CD14-positive monocyte (primary cell): ENCODE results near the gene CREB1. TPM values are rescaled to one million over a fixed set of nuclear protein-coding genes. Genes with fewer than 3 reads are reported as not detected.

Source experiments
- DNase-seq, 3 donors: peaks; one replicate each; pipeline ENCODE4 v3.0.0-alpha.2; 2011 to 2022
- H2AFZ ChIP-seq: 2 replicates; pipeline ENCODE4 v1.6.0; 2012; ENCODE audit warnings: mild to moderate bottlenecking, low read depth, low read length, inconsistent platforms; ENCODE audit not compliant: insufficient read depth, poor library complexity, severe bottlenecking
- H3K27ac ChIP-seq, 2 donors: 1 replicate in 1 of 2; 2 replicates in 1 of 2; pipeline ENCODE4 v1.5.1; 2012 to 2013; ENCODE audit warnings: low read length in 2 of 2, control low read depth in 1 of 2, inconsistent platforms in 1 of 2, low read depth in 1 of 2, mild to moderate bottlenecking in 1 of 2
- H3K27me3 ChIP-seq, 2 donors: one replicate each; pipeline versions ENCODE4 v1.6.0 to v1.6.1; 2011 to 2013; ENCODE audit warnings: low read length in 2 of 2; ENCODE audit not compliant: control insufficient read depth in 2 of 2, insufficient read depth in 2 of 2
- H3K36me3 ChIP-seq, 2 donors: replicated peaks in 1 of 2; 1 replicate in 1 of 2; 2 replicates in 1 of 2; pipeline versions ENCODE4 v1.5.1 to v1.6.1; 2012 to 2013; ENCODE audit warnings: low read length in 2 of 2, control low read depth in 1 of 2, inconsistent platforms in 1 of 2, mild to moderate bottlenecking in 1 of 2; ENCODE audit not compliant: insufficient read depth in 2 of 2, control insufficient read depth in 1 of 2
- H3K4me1 ChIP-seq, 2 donors: 1 replicate in 1 of 2; 2 replicates in 1 of 2; pipeline versions ENCODE4 v1.5.1 to v1.6.1; 2012 to 2013; ENCODE audit warnings: low read length in 2 of 2, control low read depth in 1 of 2, inconsistent platforms in 1 of 2, mild to moderate bottlenecking in 1 of 2, moderate library complexity in 1 of 2; ENCODE audit not compliant: insufficient read depth in 2 of 2, control insufficient read depth in 1 of 2
- H3K4me2 ChIP-seq: replicated peaks from 2 replicates; pipeline ENCODE3; 2012; ENCODE audit warnings: low read length, moderate library complexity, mild to moderate bottlenecking; ENCODE audit not compliant: poor library complexity, severe bottlenecking; ENCODE audit errors: extremely low read depth
- H3K4me3 ChIP-seq, 3 experiments: fragments of 200-600 bp in 1 of 3; sonication (generic) in 1 of 3; replicated peaks in 1 of 3; 1 replicate in 2 of 3; 2 replicates in 1 of 3; pipeline ENCODE4 v1.5.1; 2011 to 2013; ENCODE audit warnings: low read length in 3 of 3, mild to moderate bottlenecking in 3 of 3, control low read depth in 2 of 3, low read depth in 2 of 3, inconsistent platforms in 1 of 3, moderate library complexity in 1 of 3
- H3K79me2 ChIP-seq: 2 replicates; pipeline ENCODE4 v1.6.0; 2012; ENCODE audit warnings: mild to moderate bottlenecking, control low read depth, inconsistent platforms, low read length, moderate library complexity; ENCODE audit not compliant: insufficient read depth
- H3K9ac ChIP-seq: 2 replicates; pipeline ENCODE4 v1.6.0; 2017; ENCODE audit warnings: low read length, mild to moderate bottlenecking; ENCODE audit not compliant: insufficient read depth, poor library complexity, severe bottlenecking
- H3K9me3 ChIP-seq, 2 donors: replicated peaks in 1 of 2; 1 replicate in 1 of 2; 2 replicates in 1 of 2; pipeline versions ENCODE4 v1.5.1 to v1.6.1; 2012 to 2013; ENCODE audit warnings: low read length in 2 of 2, control low read depth in 1 of 2; ENCODE audit not compliant: control insufficient read depth in 1 of 2, insufficient read depth in 1 of 2
- H4K20me1 ChIP-seq: 2 replicates; pipeline ENCODE4 v1.6.0; 2012; ENCODE audit warnings: mild to moderate bottlenecking, low read length, control low read depth, moderate library complexity; ENCODE audit not compliant: insufficient read depth
- H3K27ac Mint-ChIP-seq, 7 donors: one replicate each; pipeline ENCODE4 v1.8.0; 2020; ENCODE audit warnings: mild to moderate bottlenecking in 7 of 7, mixed read lengths in 7 of 7, moderate library complexity in 6 of 7, inconsistent platforms in 2 of 7
- H3K27me3 Mint-ChIP-seq, 3 donors: one replicate each; pipeline ENCODE4 v1.8.0; 2021 to 2022; ENCODE audit warnings: low read depth in 3 of 3, mild to moderate bottlenecking in 3 of 3, mixed read lengths in 3 of 3, moderate library complexity in 3 of 3, inconsistent platforms in 1 of 3
- H3K36me3 Mint-ChIP-seq, 2 donors: one replicate each; pipeline ENCODE4 v1.8.0; 2020; ENCODE audit warnings: mixed read lengths in 2 of 2, inconsistent platforms in 1 of 2, mild to moderate bottlenecking in 1 of 2
- H3K4me1 Mint-ChIP-seq: one replicate; pipeline ENCODE4 v1.8.0; 2020; ENCODE audit warnings: mild to moderate bottlenecking, mixed read lengths
- H3K4me3 Mint-ChIP-seq, 2 donors: one replicate each; pipeline ENCODE4 v1.8.0; 2020; ENCODE audit warnings: mild to moderate bottlenecking in 2 of 2, mixed read lengths in 2 of 2, moderate library complexity in 1 of 2
- H3K9me3 Mint-ChIP-seq, 7 donors: one replicate each; pipeline ENCODE4 v1.8.0; 2020 to 2022; ENCODE audit warnings: mixed read lengths in 7 of 7, mild to moderate bottlenecking in 6 of 7, moderate library complexity in 6 of 7, inconsistent platforms in 2 of 7
- CTCF ChIP-seq: fragments of 200-600 bp; IDR thresholded peaks from one replicate; pipeline ENCODE4 v1.8.0; 2022; ENCODE audit warnings: antibody characterized with exemption, mild to moderate bottlenecking
- WGBS: methylation state at CpG from one replicate; pipeline ENCODE4 v1.1.5; 2013; ENCODE audit warnings: missing lambda C conversion rate; ENCODE audit not compliant: insufficient coverage; 5-methylcytosine and 5-hydroxymethylcytosine counted together
- intact Hi-C, 2 donors: fragments of 100-400 bp; cut with micrococcal nuclease; formaldehyde crosslinking; loops; one replicate each; pipeline versions ENCODE4 v1.15.0 to v1.15.1; 2023
- polyA plus RNA-seq, 3 donors: library from polyadenylated mRNA; depleted of rRNA in 1 of 3; unstranded in 2 of 3; stranded (reverse) in 1 of 3; fragments of 300-500 nt in 2 of 3; fragments of >200 nt in 1 of 3; fragmentation: Illumina TruSeq in 2 of 3; gene quantifications; 1 replicate in 2 of 3; 2 replicates in 1 of 3; pipeline ENCODE4 v1.2.3, GENCODE V29; 2012 to 2021

The CREB1 gene
- polyA plus RNA-seq, 3 donors: 43.3 to 60.5 (median 55.2) TPM

DNA sequence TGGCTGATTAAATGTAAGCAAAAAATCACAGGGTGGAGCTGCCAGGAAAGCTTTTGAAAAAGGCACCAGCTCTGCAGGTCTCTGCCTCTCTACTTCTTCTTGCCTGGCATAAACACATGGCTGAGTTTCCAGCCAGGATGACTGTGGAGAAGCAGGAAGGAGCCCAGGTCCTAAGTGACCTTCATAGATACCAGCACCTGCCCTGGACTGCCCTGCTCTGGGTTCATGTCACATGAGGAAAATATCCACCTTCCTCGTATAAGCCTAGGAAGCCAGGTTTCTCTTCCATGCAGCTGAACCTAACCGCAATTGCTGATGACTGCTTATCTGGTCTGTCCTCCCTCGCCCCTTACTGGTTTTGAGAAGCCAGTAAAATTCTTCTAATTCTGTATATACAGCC lies 47.8 kb upstream of the CREB1 start:
- peaks cover 43% of the 10 kb centered on the region for H3K4me1 Mint-ChIP-seq
- H3K4me1 ChIP-seq: peaks cover 28 to 35% of the 10 kb centered on the region in 2 donors

DNA sequence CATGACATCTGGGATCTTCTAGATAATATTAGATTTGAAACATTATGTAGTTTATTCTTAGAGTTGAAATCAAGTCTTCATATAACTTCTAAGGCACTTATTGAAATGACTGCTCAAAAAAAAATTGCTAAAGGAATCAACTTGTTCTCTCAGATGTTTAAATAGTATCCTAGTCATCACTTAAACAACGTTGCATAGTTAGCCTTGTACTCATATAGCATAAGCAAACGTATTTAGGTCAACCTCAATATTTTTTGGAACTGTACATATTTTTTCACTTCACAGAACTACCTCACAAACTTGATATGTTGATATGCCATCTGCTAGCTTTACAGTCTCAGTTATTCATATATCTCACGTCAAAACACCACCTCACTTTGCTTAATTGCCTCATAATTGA lies 47.1 kb upstream of the CREB1 start:
- no peak overlapping the region for H3K27ac Mint-ChIP-seq
- H3K9ac ChIP-seq: no peak overlapping the region

More for the DNA sequence above, 47.8 kb upstream of the CREB1 start:
- intact Hi-C loops: loop anchor here (5.0 kb wide), 1 partner anchor 45 kb away; the partner anchor contains the start of gene CREB1 (in 2 of the 2)
- no peak overlapping the region for H3K4me2 ChIP-seq
- WGBS: 50% methylated on average over 1 of the region's 3 CpGs
- H3K9ac ChIP-seq: no peak overlapping the region
- no peaks in the 10 kb centered on the region for H3K36me3 ChIP-seq
- no peak for TF ChIP-seq CTCF
- no peak overlapping the region for H3K4me3 Mint-ChIP-seq
- peaks cover 0 to 2% (median 0%) of the 10 kb centered on the region in 7 donors for H3K9me3 Mint-ChIP-seq
- DNase-seq: no peak
- H3K27ac ChIP-seq: no peak overlapping the region
- no peaks in the 10 kb centered on the region for H4K20me1 ChIP-seq
- H2AFZ ChIP-seq: no peak overlapping the region
- H3K9me3 ChIP-seq: no peaks in the 10 kb centered on the region
- H3K27ac Mint-ChIP-seq: no peak overlapping the region
- no peaks in the 10 kb centered on the region for H3K27me3 ChIP-seq
- H3K4me3 ChIP-seq: no peak overlapping the region
- peaks cover 0 to 2% (median 0%) of the 10 kb centered on the region in 3 donors for H3K27me3 Mint-ChIP-seq
- H3K36me3 Mint-ChIP-seq: no peaks in the 10 kb centered on the region
- no peaks in the 10 kb centered on the region for H3K79me2 ChIP-seq

More for the DNA sequence above, 47.1 kb upstream of the CREB1 start:
- no peak for TF ChIP-seq CTCF
- H3K4me2 ChIP-seq: no peak overlapping the region
- 94% methylated on average over 2 of the region's 3 CpGs for WGBS
- H3K4me1 ChIP-seq: peaks cover 28 to 35% of the 10 kb centered on the region in 2 donors
- H4K20me1 ChIP-seq: no peaks in the 10 kb centered on the region
- Mint-ChIP-seq H3K4me1 (peaks cover 43% of the 10 kb centered on the region), H3K36me3 (no peaks in the 10 kb centered on the region), H3K27me3 (peaks cover 0 to 2% (median 0%) of the 10 kb centered on the region in 3 donors), H3K9me3 (peaks cover 0 to 2% (median 0%) of the 10 kb centered on the region in 7 donors), H3K4me3 (no peak overlapping the region)
- intact Hi-C loops: loop anchor here (5.0 kb wide), 1 partner anchor 45 kb away; the partner anchor contains the start of gene CREB1 (in 2 of the 2)
- H3K9me3 ChIP-seq: no peaks in the 10 kb centered on the region
- H3K27ac ChIP-seq: no peak overlapping the region
- no peak overlapping the region for H2AFZ ChIP-seq
- H3K27me3 ChIP-seq: no peaks in the 10 kb centered on the region
- DNase-seq: no peak
- H3K79me2 ChIP-seq: no peaks in the 10 kb centered on the region
- no peaks in the 10 kb centered on the region for H3K36me3 ChIP-seq
- H3K4me3 ChIP-seq: no peak overlapping the region
